H1 (cell line): ENCODE data around the gene KLHL3. TPM values are rescaled to one million over a fixed set of nuclear protein-coding genes. Genes with fewer than 3 reads are reported as not detected.

Experiments
- CTCF ChIA-PET: fragments of 300-600 bp; sonication (Branson Sonifier 250); formaldehyde crosslinking; loops from one replicate; lab custom pipeline; 2021; ENCODE audit not compliant: partially characterized antibody; lab: Charles Lee
- POLR2A ChIA-PET: fragments of 300-600 bp; sonication (Branson Sonifier 250); formaldehyde crosslinking; loops from one replicate; lab custom pipeline; 2021; ENCODE audit warnings: inconsistent platforms; ENCODE audit not compliant: partially characterized antibody; lab: Charles Lee
- DNase-seq, 2 experiments: peaks; one replicate each; pipeline versions ENCODE4 v3.0.0 to v3.0.0-alpha.2; 2010 to 2022; ENCODE audit warnings: low spot score in 2 of 2, low read depth in 1 of 2, mixed read lengths in 1 of 2
- FAIRE-seq: peaks from 2 replicates; lab custom pipeline; 2011; peaks lifted over from hg19 to GRCh38; lab: Jason Lieb, UNC
- H2AFZ ChIP-seq: 2 replicates; pipeline ENCODE4 v1.8.1; 2012; ENCODE audit warnings: low read length, inconsistent platforms
- H2AK5ac ChIP-seq: 2 replicates; pipeline ENCODE4 v1.6.1; 2013; ENCODE audit warnings: low read depth, low read length
- H2BK120ac ChIP-seq: replicated peaks from 2 replicates; pipeline ENCODE3; 2013; ENCODE audit warnings: low read depth, low read length, inconsistent platforms
- H2BK12ac ChIP-seq: 2 replicates; pipeline ENCODE4 v1.6.1; 2013; ENCODE audit warnings: low read depth, low read length
- H2BK15ac ChIP-seq: 2 replicates; pipeline ENCODE4 v1.6.1; 2013; ENCODE audit warnings: low read length
- H2BK20ac ChIP-seq: 2 replicates; pipeline ENCODE4 v1.6.1; 2013; ENCODE audit warnings: low read length
- H2BK5ac ChIP-seq: 2 replicates; pipeline ENCODE4 v1.6.1; 2013; ENCODE audit warnings: low read depth, low read length
- H3K14ac ChIP-seq: 2 replicates; pipeline ENCODE4 v1.6.1; 2013; ENCODE audit warnings: inconsistent platforms; ENCODE audit not compliant: insufficient read length
- H3K18ac ChIP-seq: 2 replicates; pipeline ENCODE4 v1.6.1; 2013; ENCODE audit warnings: low read length; ENCODE audit errors: extremely low read depth
- H3K23ac ChIP-seq: 2 replicates; pipeline ENCODE4 v1.6.1; 2013; ENCODE audit warnings: inconsistent platforms; ENCODE audit not compliant: insufficient read length
- H3K23me2 ChIP-seq: 2 replicates; pipeline ENCODE4 v1.6.1; 2013; ENCODE audit warnings: low read depth, low read length
- H3K27ac ChIP-seq: 2 replicates; pipeline ENCODE4 v1.6.1; 2011; ENCODE audit warnings: low read depth, low read length, inconsistent platforms
- H3K27me3 ChIP-seq, 4 experiments: replicated peaks in 1 of 4; 1 replicate in 1 of 4; 2 replicates in 3 of 4; pipeline versions ENCODE4 v1.6.1 to v1.8.1; 2011 to 2013; ENCODE audit warnings: low read length in 3 of 4, mild to moderate bottlenecking in 3 of 4, inconsistent platforms in 2 of 4, mixed read lengths in 2 of 4, moderate library complexity in 1 of 4; ENCODE audit not compliant: control insufficient read depth in 3 of 4, insufficient read depth in 3 of 4; ENCODE audit errors: extremely low read depth in 1 of 4
- H3K36me3 ChIP-seq, 4 experiments: 2 replicates each; pipeline versions ENCODE4 v1.6.1 to v1.8.1; 2011 to 2013; ENCODE audit warnings: mild to moderate bottlenecking in 4 of 4, low read length in 3 of 4, moderate library complexity in 2 of 4, control low read depth in 1 of 4, inconsistent platforms in 1 of 4; ENCODE audit not compliant: insufficient read depth in 4 of 4, control insufficient read depth in 2 of 4
- H3K4ac ChIP-seq: replicated peaks from 2 replicates; pipeline ENCODE3; 2013; ENCODE audit warnings: low read length, low read depth, mixed read lengths, inconsistent platforms; ENCODE audit not compliant: insufficient read length
- H3K4me1 ChIP-seq, 4 experiments: replicated peaks in 1 of 4; 1 replicate in 1 of 4; 2 replicates in 3 of 4; pipeline versions ENCODE4 v1.6.1 to v1.8.1; 2011 to 2013; ENCODE audit warnings: low read length in 3 of 4, inconsistent platforms in 2 of 4, mixed read lengths in 1 of 4; ENCODE audit not compliant: insufficient read depth in 4 of 4, control insufficient read depth in 3 of 4
- H3K4me2 ChIP-seq, 2 experiments: 2 replicates each; pipeline versions ENCODE4 v1.6.1 to v1.8.1; 2011 to 2013; ENCODE audit warnings: low read depth in 2 of 2, low read length in 2 of 2, control low read depth in 1 of 2, inconsistent platforms in 1 of 2, mild to moderate bottlenecking in 1 of 2; ENCODE audit not compliant: insufficient read depth in 1 of 2
- H3K4me3 ChIP-seq, 4 experiments: fragments of 200-600, 300-600 bp in 1 of 4; sonication (generic), shearing (Covaris generic), sonication (Bioruptor Twin) in 1 of 4; 2 replicates each; pipeline versions ENCODE4 v1.5.1 to v1.8.1; 2011 to 2016; ENCODE audit warnings: low read length in 4 of 4, low read depth in 3 of 4, control low read depth in 2 of 4, inconsistent platforms in 2 of 4, mild to moderate bottlenecking in 2 of 4, mixed read lengths in 1 of 4, moderate library complexity in 1 of 4; ENCODE audit not compliant: insufficient read depth in 2 of 4; ENCODE audit errors: extremely low read depth in 1 of 4
- H3K56ac ChIP-seq: replicated peaks from 2 replicates; pipeline ENCODE3; 2013; ENCODE audit warnings: low read depth, mild to moderate bottlenecking, mixed read lengths, low read length, inconsistent platforms; ENCODE audit not compliant: insufficient read length
- H3K79me1 ChIP-seq: 2 replicates; pipeline ENCODE4 v1.6.1; 2013; ENCODE audit warnings: low read depth, low read length, control low read depth
- H3K79me2 ChIP-seq, 2 experiments: 2 replicates each; pipeline versions ENCODE4 v1.6.1 to v1.8.1; 2012 to 2013; ENCODE audit warnings: low read length in 2 of 2, mild to moderate bottlenecking in 2 of 2, inconsistent platforms in 1 of 2; ENCODE audit not compliant: insufficient read depth in 2 of 2, control insufficient read depth in 1 of 2
- H3K9ac ChIP-seq, 4 experiments: replicated peaks in 1 of 4; 1 replicate in 1 of 4; 2 replicates in 3 of 4; pipeline versions ENCODE4 v1.6.1 to v1.8.1; 2011 to 2013; ENCODE audit warnings: low read depth in 3 of 4, low read length in 3 of 4, control low read depth in 2 of 4, mild to moderate bottlenecking in 2 of 4, moderate library complexity in 2 of 4, inconsistent platforms in 1 of 4; ENCODE audit errors: extremely low read depth in 1 of 4
- H3K9me3 ChIP-seq, 2 experiments: 2 replicates each; pipeline versions ENCODE4 v1.6.1 to v1.8.1; 2012 to 2013; ENCODE audit warnings: mild to moderate bottlenecking in 2 of 2, moderate library complexity in 2 of 2, control low read depth in 1 of 2, inconsistent platforms in 1 of 2, low read depth in 1 of 2, low read length in 1 of 2, mixed read lengths in 1 of 2; ENCODE audit not compliant: insufficient read depth in 2 of 2
- H4K20me1 ChIP-seq, 2 experiments: replicated peaks in 1 of 2; 2 replicates each; pipeline versions ENCODE3 to v1.8.1; 2011 to 2013; ENCODE audit warnings: inconsistent platforms in 2 of 2, low read length in 2 of 2, mild to moderate bottlenecking in 1 of 2; ENCODE audit not compliant: insufficient read depth in 2 of 2, control insufficient read depth in 1 of 2
- H4K5ac ChIP-seq: 2 replicates; pipeline ENCODE4 v1.6.1; 2013; ENCODE audit warnings: low read length, low read depth, mixed read lengths, inconsistent platforms; ENCODE audit not compliant: insufficient read length
- H4K8ac ChIP-seq: 2 replicates; pipeline ENCODE4 v1.8.0; 2013; ENCODE audit warnings: mild to moderate bottlenecking, moderate library complexity, low read length, inconsistent platforms; ENCODE audit not compliant: insufficient read depth; ENCODE audit errors: extremely low read depth
- H4K91ac ChIP-seq: replicated peaks from 2 replicates; pipeline ENCODE3; 2013; ENCODE audit warnings: low read length, mixed read lengths, inconsistent platforms; ENCODE audit not compliant: insufficient read length
- ASH2L ChIP-seq: fragments of 200-600, 300-600 bp; sonication (generic); IDR thresholded peaks from one replicate; pipeline ENCODE4 v1.7.1; 2017; ENCODE audit warnings: low read length
- ATF3 ChIP-seq: IDR thresholded peaks from 2 replicates; pipeline ENCODE4 v1.6.1; 2011; ENCODE audit warnings: low read depth, mild to moderate bottlenecking, low read length; ENCODE audit not compliant: insufficient read depth
- BRCA1 ChIP-seq: IDR thresholded peaks from 2 replicates; pipeline ENCODE4 v1.6.1; 2012; ENCODE audit warnings: low read depth, low read length, improper control_type of control experiment
- EP300 ChIP-seq, 2 experiments: IDR thresholded peaks; 1 replicate in 1 of 2; 2 replicates in 1 of 2; pipeline ENCODE4 v1.6.1; 2011 to 2012; ENCODE audit warnings: low read depth in 2 of 2, low read length in 2 of 2, mild to moderate bottlenecking in 2 of 2, borderline replicate concordance in 1 of 2, inconsistent platforms in 1 of 2, moderate library complexity in 1 of 2
- GTF2F1 ChIP-seq: IDR thresholded peaks from 2 replicates; pipeline ENCODE4 v1.6.1; 2012; ENCODE audit warnings: low read depth, low read length, improper control_type of control experiment, borderline replicate concordance
- POLR2A ChIP-seq, 2 experiments: IDR thresholded peaks; 1 replicate in 1 of 2; 2 replicates in 1 of 2; pipeline ENCODE4 v1.6.1; 2011; ENCODE audit warnings: low read depth in 2 of 2, low read length in 2 of 2, mild to moderate bottlenecking in 2 of 2; ENCODE audit errors: control extremely low read depth in 1 of 2
- SAP30 ChIP-seq: fragments of 300-600 bp; sonication (generic); IDR thresholded peaks from 2 replicates; pipeline ENCODE4 v1.7.1; 2012; ENCODE audit warnings: low read length, moderate library complexity, mild to moderate bottlenecking, inconsistent platforms; ENCODE audit not compliant: insufficient read depth, insufficient replicate concordance
- WGBS, 2 experiments: shearing (Covaris generic) in 1 of 2; methylation state at CpG; one replicate each; pipeline versions ENCODE4 v1.1.6 to v1.1.7; 2013 to 2015; ENCODE audit warnings: low lambda C conversion rate in 2 of 2, mixed read lengths in 2 of 2, inconsistent platforms in 1 of 2, low coverage in 1 of 2, missing lambda C conversion rate in 1 of 2; ENCODE audit not compliant: insufficient replicate concordance in 2 of 2, insufficient coverage in 1 of 2, insufficient read length in 1 of 2; ENCODE audit errors: extremely low coverage in 1 of 2, missing lambda C conversion rate in 1 of 2; 5-methylcytosine and 5-hydroxymethylcytosine counted together
- polyA plus RNA-seq, 7 experiments: library from polyadenylated mRNA; depleted of rRNA in 3 of 7; stranded (reverse) in 5 of 7; unstranded in 2 of 7; fragments of >200 nt in 5 of 7; fragments of 200-250 nt in 2 of 7; gene quantifications; 1 replicate in 5 of 7; 2 replicates in 1 of 7; 4 replicates in 1 of 7; pipeline versions ENCODE4 v1.2.1 to v1.2.3, GENCODE V29; 2011 to 2013; ENCODE audit warnings: missing spikeins in 2 of 7, mixed read lengths in 2 of 7
- total RNA-seq: library from RNA; stranded (reverse); fragmentation: NEBNext Ultra II Directional; extraction: Animal tissue kit (Norgen Biotek cat#: 25700); gene quantifications from 2 replicates; pipeline ENCODE4 v1.2.1, GENCODE V29; 2021

Gene KLHL3
- total and polyA plus RNA-seq, 2 of the 8 experiments (the other 6 are each of a cell fraction or from before 2014, with no cell fraction given) = 7.4 to 13.7 TPM

- Histone ChIP-seq H3K79me1 (no peaks in the 10 kb centered on the region), H4K5ac (no peak overlapping the region), H2BK15ac (no peak overlapping the region), H3K9ac (no peak overlapping the region), H2AK5ac (no peak overlapping the region), H3K4me1 (peaks cover 0 to 4% (median 0%) of the 10 kb centered on the region in 4 experiments; a peak in 1 of 7 replicates), H4K91ac (no peak overlapping the region), H3K23me2 (no peaks in the 10 kb centered on the region), H4K8ac (no peak overlapping the region), H3K18ac (no peak overlapping the region), H3K23ac (no peak overlapping the region), H3K14ac (no peak overlapping the region), H3K4me3 (no peak overlapping the region), H2AFZ (no peak overlapping the region), H2BK12ac (no peak overlapping the region), H3K27ac (no peak overlapping the region), H3K79me2 (no peaks in the 10 kb centered on the region), H2BK5ac (no peak overlapping the region), H2BK20ac (no peak overlapping the region), H3K56ac (no peak overlapping the region), H3K27me3 (no peaks in the 10 kb centered on the region), H4K20me1 (no peaks in the 10 kb centered on the region), H3K4ac (no peak overlapping the region), H3K4me2 (no peak overlapping the region), H3K36me3 (no peaks in the 10 kb centered on the region), H2BK120ac (no peak overlapping the region), H3K9me3 (no peaks in the 10 kb centered on the region)
- CTCF ChIA-PET = interaction anchor here (0.8 to 1.1 kb wide), 2 partner anchors 19 to 128 kb away, joined by 3 read pairs; no protein-coding TSS in a partner anchor
- FAIRE-seq = no peak
- 91% methylated on average over 4 of the region's 4 CpGs; no CpG with 5 or more reads in 1 of the 2 experiments for WGBS, 2 experiments
- POLR2A ChIA-PET = no interaction called here
- no peak for DNase-seq
- TF ChIP-seq SAP30 (no peak), ATF3 (no peak), EP300 (IDR thresholded peaks at IDR 0.05; ENCODE audit: borderline replicate concordance in 1 of 2, low read depth in 2 of 2, low read length in 2 of 2) (no peak), BRCA1 (no peak), POLR2A (IDR thresholded peaks at IDR 0.05; ENCODE audit: control extremely low read depth in 1 of 2, low read depth in 2 of 2, low read length in 2 of 2) (no peak), ASH2L (no peak), GTF2F1 (no peak)
These were observed 124.8 kb downstream of the KLHL3 start for GRCh38 chr5:137611011-137611580.
